Stimulated activated CD4-positive, alpha-beta T cell treated with anti-CD3 and anti-CD28 coated beads, Interleukin-15, amount 100 ng/mL, for 1 hour (primary cell): ENCODE measurements around the gene LRPAP1.

Source experiments
- DNase-seq, 2 donors: peaks; one replicate each; pipeline ENCODE4 v3.0.0-alpha.2; 2020; ENCODE audit warnings: low read depth in 1 of 2, low spot score in 1 of 2

LRPAP1 gene

GRCh38 chr4:3533423-3533820 is 1.2 kb upstream of the LRPAP1 start:
- DNase-seq, result no peak

- no peak for DNase-seq
Measured at GRCh38 chr4:3532751-3533422, 665 bp upstream of the LRPAP1 start.

- DNase-seq, result no peak
Measured at GRCh38 chr4:3531318-3531878, 824 bp downstream of the LRPAP1 start.

- no peak for DNase-seq
Measured at GRCh38 chr4:3530663-3531254, 1.5 kb downstream of the LRPAP1 start.

GRCh38 chr4:3530051-3530450 is 2.2 kb downstream of the LRPAP1 start:
- no peak for DNase-seq

- DNase-seq, result no peak
Measured at GRCh38 chr4:3529363-3529762, 2.9 kb downstream of the LRPAP1 start.

GRCh38 chr4:3527914-3528876 is 4.0 kb downstream of the LRPAP1 start:
- no peak for DNase-seq

- no peak for DNase-seq
Measured at GRCh38 chr4:3527101-3527913, 4.9 kb downstream of the LRPAP1 start.

GRCh38 chr4:3526456-3526855 is 5.8 kb downstream of the LRPAP1 start:
- DNase-seq, result no peak

GRCh38 chr4:3525532-3526430 is 6.4 kb downstream of the LRPAP1 start:
- no peak for DNase-seq

- DNase-seq, result no peak
Measured at GRCh38 chr4:3524920-3525319, 7.3 kb downstream of the LRPAP1 start.

GRCh38 chr4:3524349-3524748 is 7.9 kb downstream of the LRPAP1 start:
- no peak for DNase-seq

- DNase-seq, result no peak
Measured at GRCh38 chr4:3523628-3524221, 8.5 kb downstream of the LRPAP1 start.

- DNase-seq, result no peak
Measured at GRCh38 chr4:3523146-3523627, 9.0 kb downstream of the LRPAP1 start.

- DNase-seq, result no peak
Measured at GRCh38 chr4:3522651-3523050, 9.6 kb downstream of the LRPAP1 start.

GRCh38 chr4:3522326-3522640 is 9.9 kb downstream of the LRPAP1 start:
- no peak for DNase-seq

GRCh38 chr4:3521621-3522325 is 10.4 kb downstream of the LRPAP1 start:
- no peak for DNase-seq

GRCh38 chr4:3520796-3521600 is 11.2 kb downstream of the LRPAP1 start:
- DNase-seq, result no peak
